GM19351 (cell line): ENCODE data around the gene LURAP1L.

ENCODE experiments used
- ATAC-seq: cut with Tn5 transposase; IDR thresholded peaks from one replicate; pipeline ENCODE4 v1.9.1; 2021; ENCODE audit warnings: mild to moderate bottlenecking, moderate library complexity; ENCODE audit not compliant: unreplicated experiment

LURAP1L gene

GRCh38 chr9:12776513-12777055, 1.8 kb downstream of the LURAP1L start:
- ATAC-seq = no peak

DNA sequence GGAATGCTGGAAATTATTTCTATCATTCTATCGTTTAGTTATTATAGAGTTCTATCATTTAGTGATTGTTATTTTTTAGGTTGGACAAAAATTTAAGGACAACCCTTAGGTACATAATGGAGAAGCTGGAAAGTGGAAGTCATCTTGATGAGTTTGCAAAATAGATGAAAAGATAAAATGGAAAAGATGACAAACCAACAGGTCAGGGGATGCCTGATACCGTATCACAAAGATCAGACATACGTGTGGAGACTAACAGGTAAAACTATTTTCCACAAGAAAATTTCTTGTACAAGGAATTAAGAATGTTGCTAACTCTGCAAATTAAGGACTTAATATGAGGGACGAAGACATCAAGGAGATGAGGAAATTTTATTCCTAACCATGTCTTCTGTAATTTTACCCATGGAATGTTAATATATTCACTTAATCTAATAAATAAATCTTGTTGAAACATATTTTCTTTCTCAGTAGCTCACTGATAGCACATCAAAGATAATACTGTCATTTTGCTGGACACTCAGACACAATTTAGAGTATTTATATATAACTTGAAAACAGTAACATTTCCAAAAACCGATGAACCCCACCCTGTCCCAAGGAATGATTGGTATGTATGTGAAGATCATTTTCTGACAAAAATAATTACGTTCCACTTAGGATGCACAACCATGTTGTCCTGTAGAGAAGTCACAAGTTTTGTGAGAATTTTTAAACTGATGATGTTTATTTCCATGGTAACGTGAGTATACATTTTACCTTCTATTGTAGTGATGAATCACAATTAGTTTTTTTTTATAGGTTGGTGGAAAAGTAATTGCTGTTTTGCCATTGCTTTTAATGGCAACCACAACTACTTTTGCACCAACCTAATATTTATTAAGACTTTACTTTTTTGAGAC, 2.6 kb downstream of the LURAP1L start:
- no peak for ATAC-seq

GRCh38 chr9:12778389-12778788, 3.6 kb downstream of the LURAP1L start:
- no peak for ATAC-seq

- ATAC-seq = no peak
These were observed 6.5 kb downstream of the LURAP1L start for GRCh38 chr9:12781226-12781733.

DNA sequence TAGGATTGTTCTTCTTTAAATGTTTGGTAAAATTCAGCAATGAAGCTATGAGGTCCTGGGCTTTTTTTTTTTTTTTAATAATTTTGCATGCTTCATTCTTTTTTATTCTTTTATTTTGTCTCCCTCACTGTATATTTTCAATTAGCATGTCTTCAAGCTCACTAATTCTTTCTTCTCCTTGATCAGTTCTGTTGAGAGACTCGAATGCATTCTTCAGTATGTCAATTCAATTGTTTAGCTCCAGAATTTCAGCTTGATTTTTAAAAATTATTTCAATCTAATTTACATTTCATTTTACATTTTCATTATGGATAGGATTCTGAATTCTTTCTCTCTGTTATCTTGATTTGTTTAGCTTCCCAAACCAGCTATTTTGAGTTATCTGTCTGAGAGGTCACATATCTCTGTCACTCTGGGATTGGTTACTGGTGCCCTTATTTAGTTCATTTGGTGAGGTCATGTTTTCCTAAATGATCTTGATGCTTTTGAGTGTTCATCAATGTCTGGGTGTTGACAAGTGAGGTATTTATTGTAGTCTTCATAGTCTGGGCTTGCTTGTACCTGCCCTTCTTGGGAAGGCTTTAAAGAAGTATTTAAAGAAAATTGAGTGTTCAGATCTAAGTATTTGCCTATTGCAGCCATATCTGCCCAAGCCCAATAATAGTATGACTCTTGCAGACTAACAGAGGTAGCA, 9.1 kb downstream of the LURAP1L start:
- ATAC-seq = no peak

GRCh38 chr9:12784461-12785259, 9.8 kb downstream of the LURAP1L start:
- ATAC-seq = peak; percentile 93

GRCh38 chr9:12785260-12785770, 10.5 kb downstream of the LURAP1L start:
- no peak for ATAC-seq

- no peak for ATAC-seq
These were observed 11.1 kb downstream of the LURAP1L start for GRCh38 chr9:12785941-12786340.

- ATAC-seq = no peak
These were observed 15.2 kb downstream of the LURAP1L start for GRCh38 chr9:12790001-12790400.

- no peak for ATAC-seq
These were observed 16.1 kb downstream of the LURAP1L start for GRCh38 chr9:12790883-12791282.

DNA sequence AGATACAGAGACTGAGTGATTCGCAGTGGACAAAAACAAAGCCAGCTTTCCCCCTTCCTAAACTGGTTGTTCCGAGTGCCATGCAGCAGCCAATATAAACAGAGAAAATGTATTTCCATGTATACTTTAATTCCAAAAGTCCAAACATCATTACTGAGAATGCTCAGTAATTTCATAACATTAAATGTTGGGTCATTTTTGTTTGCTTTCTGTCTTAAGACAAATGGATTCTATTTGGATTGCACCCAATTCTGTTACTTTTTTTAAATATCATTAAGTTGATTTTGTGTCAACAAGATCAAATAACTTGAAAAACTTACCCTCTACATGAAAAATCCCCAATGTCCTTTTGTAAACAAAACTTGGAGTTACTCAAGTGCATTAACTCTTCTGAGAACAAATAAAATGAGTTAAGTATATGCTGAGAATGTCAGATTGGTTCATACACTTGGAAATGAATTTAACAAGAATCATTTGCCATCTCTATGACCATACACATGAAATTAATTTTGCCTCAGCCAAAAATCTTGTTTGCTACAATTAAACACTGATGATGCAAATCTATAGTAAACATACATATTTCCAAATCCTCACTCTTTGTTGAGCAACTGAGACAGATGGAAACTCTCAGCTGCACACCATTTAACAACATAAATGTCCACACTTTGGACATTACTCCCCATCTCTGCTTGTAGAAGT, 19.4 kb downstream of the LURAP1L start:
- ATAC-seq = no peak

DNA sequence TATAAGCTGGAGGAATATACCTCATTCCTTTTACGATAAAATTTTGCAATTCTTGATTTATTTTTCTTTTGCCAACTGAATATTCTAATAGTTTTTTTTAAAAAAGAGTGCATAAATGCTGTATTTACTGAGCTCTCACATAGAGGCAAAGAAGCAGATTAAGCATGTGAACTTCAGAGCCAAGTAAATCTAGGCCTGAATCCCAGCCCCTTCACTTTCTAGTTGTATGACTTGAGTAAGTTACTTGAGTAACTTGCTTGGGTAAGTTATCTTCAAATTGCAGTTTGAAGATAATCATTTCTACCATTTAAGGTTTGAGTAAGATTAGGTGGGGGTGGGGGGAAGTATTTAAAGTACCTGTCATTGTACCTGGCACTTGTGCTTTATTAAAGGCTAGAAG, 21.8 kb downstream of the LURAP1L start:
- ATAC-seq = no peak

GRCh38 chr9:12797037-12797436, 22.2 kb downstream of the LURAP1L start:
- ATAC-seq = no peak

- no peak for ATAC-seq
These were observed 23.4 kb downstream of the LURAP1L start for GRCh38 chr9:12798066-12798770.

- ATAC-seq = no peak
These were observed 26.4 kb downstream of the LURAP1L start for GRCh38 chr9:12801187-12801586.

GRCh38 chr9:12801663-12802062, 26.8 kb downstream of the LURAP1L start:
- no peak for ATAC-seq

GRCh38 chr9:12802093-12802492, 27.3 kb downstream of the LURAP1L start:
- no peak for ATAC-seq

- no peak for ATAC-seq
These were observed 33.7 kb downstream of the LURAP1L start for GRCh38 chr9:12808569-12808968.

DNA sequence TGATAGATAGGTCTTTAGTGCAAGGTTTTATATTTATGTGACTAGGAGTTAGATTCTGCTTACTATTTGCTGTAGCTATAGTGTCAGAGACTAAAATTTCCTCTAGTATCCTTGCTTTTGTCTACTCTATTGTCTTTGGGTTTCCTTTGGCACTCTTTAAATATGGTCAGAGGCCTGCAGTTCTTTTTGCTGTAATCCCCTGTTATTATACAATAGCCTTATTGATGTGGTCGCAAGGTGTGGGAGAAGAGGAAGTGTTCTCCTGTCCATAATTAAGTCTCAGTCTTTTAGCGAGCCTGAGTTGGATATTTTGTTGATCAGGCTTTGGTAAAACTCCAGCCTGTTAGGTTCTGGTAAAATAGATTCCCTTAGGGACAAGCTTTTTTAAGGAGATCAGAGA, 34.9 kb downstream of the LURAP1L start:
- ATAC-seq = no peak
